OCI-LY3 (cell line): ENCODE results near the gene F8.

Experiments used
- EZH2phosphoT487 ChIP-seq: fragments of 200-600 bp; shearing (Covaris generic); IDR thresholded peaks from 2 replicates; pipeline ENCODE4 v1.6.1; 2018; ENCODE audit warnings: antibody characterized with exemption, mixed run types, low read depth
- TF ChIP-seq, protein P1 (sequence below): fragments of 200-600, 300-600 bp; sonication (generic); IDR thresholded peaks from 2 replicates; pipeline ENCODE4 v1.5.1; 2014; ENCODE audit warnings: antibody characterized with exemption, low read length, low read depth

DNA sequence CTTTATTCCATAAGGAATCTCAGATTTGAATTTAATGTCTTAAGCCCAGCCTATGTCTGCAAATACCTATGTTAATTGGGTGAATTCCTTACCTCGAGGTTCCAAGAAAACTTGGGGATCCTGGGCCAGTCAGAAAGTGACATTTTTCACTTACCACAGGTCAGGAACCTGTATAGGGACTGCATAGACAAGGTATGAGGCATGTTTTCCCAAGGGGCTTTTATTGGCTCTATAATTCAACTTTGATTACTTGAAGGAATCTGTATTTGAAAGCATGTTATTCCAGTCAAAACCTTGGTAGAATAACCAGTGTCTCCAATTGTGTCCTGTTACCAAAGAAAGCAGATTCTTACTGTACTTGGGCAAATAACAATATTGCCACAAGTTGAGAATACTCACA is 208.7 kb downstream of the F8 start:
- TF ChIP-seq, protein P1, sequence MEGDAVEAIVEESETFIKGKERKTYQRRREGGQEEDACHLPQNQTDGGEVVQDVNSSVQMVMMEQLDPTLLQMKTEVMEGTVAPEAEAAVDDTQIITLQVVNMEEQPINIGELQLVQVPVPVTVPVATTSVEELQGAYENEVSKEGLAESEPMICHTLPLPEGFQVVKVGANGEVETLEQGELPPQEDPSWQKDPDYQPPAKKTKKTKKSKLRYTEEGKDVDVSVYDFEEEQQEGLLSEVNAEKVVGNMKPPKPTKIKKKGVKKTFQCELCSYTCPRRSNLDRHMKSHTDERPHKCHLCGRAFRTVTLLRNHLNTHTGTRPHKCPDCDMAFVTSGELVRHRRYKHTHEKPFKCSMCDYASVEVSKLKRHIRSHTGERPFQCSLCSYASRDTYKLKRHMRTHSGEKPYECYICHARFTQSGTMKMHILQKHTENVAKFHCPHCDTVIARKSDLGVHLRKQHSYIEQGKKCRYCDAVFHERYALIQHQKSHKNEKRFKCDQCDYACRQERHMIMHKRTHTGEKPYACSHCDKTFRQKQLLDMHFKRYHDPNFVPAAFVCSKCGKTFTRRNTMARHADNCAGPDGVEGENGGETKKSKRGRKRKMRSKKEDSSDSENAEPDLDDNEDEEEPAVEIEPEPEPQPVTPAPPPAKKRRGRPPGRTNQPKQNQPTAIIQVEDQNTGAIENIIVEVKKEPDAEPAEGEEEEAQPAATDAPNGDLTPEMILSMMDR, result no peak
- TF ChIP-seq EZH2phosphoT487, result no peak
